ENCODE data around the gene NR2F1-AS1.

The NR2F1-AS1 gene

GRCh38 chr5:93384995-93385394 lies 196.0 kb downstream of the NR2F1-AS1 start:
- no peak for TF ChIP-seq ZFP3 (CRISPR knock-in tag; IDR thresholded peaks at IDR 0.05)
- no peak for TF ChIP-seq ZC3H10 (CRISPR knock-in tag; IDR thresholded peaks at IDR 0.05)
- no peak for TF ChIP-seq OSR1 (CRISPR knock-in tag; IDR thresholded peaks at IDR 0.05)
- TF ChIP-seq ZNF8 (CRISPR knock-in tag; IDR thresholded peaks at IDR 0.05), result no peak
- ATAC-seq, result no peak

GRCh38 chr5:93384026-93384425 lies 197.0 kb downstream of the NR2F1-AS1 start:
- ATAC-seq, result no peak
- no peak for TF ChIP-seq RARB (CRISPR knock-in tag; IDR thresholded peaks at IDR 0.05)
- TF ChIP-seq ZFP3 (CRISPR knock-in tag; IDR thresholded peaks at IDR 0.05), result no peak
- TF ChIP-seq OSR1 (CRISPR knock-in tag; IDR thresholded peaks at IDR 0.05), result no peak
- TF ChIP-seq POU6F1 (CRISPR knock-in tag; IDR thresholded peaks at IDR 0.05; ENCODE audit: borderline replicate concordance, low read depth), result no peak
- TF ChIP-seq ZFP30 (CRISPR knock-in tag; IDR thresholded peaks at IDR 0.05), result no peak

GRCh38 chr5:93382188-93382825 lies 198.7 kb downstream of the NR2F1-AS1 start:
- ATAC-seq, result no peak
- TF ChIP-seq ESRRG (CRISPR knock-in tag; IDR thresholded peaks at IDR 0.05) (no peak), CREB5 (CRISPR knock-in tag; IDR thresholded peaks at IDR 0.05; ENCODE audit: low read depth) (no peak), GLIS3 (CRISPR knock-in tag; IDR thresholded peaks at IDR 0.05) (no peak), RARB (CRISPR knock-in tag; IDR thresholded peaks at IDR 0.05) (no peak), ZC3H10 (CRISPR knock-in tag; IDR thresholded peaks at IDR 0.05) (no peak)

GRCh38 chr5:93381057-93381456 lies 200.0 kb downstream of the NR2F1-AS1 start:
- no peak for TF ChIP-seq PPARA (CRISPR knock-in tag; IDR thresholded peaks at IDR 0.05; ENCODE audit: borderline replicate concordance)
- no peak for TF ChIP-seq ARNTL (CRISPR knock-in tag; IDR thresholded peaks at IDR 0.05; ENCODE audit: borderline replicate concordance, low read depth)
- TF ChIP-seq OSR1 (CRISPR knock-in tag; IDR thresholded peaks at IDR 0.05), result no peak
- no peak for TF ChIP-seq TSHZ2 (CRISPR knock-in tag; IDR thresholded peaks at IDR 0.05)
- TF ChIP-seq CSDC2 (CRISPR knock-in tag; IDR thresholded peaks at IDR 0.05), result no peak
- TF ChIP-seq CSRNP3 (CRISPR knock-in tag; IDR thresholded peaks at IDR 0.05), result no peak
- no peak for TF ChIP-seq SNAI2 (CRISPR knock-in tag; IDR thresholded peaks at IDR 0.05)
- TF ChIP-seq ZC3H10 (CRISPR knock-in tag; IDR thresholded peaks at IDR 0.05), result no peak
- no peak for TF ChIP-seq BACH2 (CRISPR knock-in tag; IDR thresholded peaks at IDR 0.05; ENCODE audit: borderline replicate concordance)
- no peak for TF ChIP-seq TCF4 (CRISPR knock-in tag; IDR thresholded peaks at IDR 0.05; ENCODE audit: borderline replicate concordance)
- no peak for TF ChIP-seq ESRRG (CRISPR knock-in tag; IDR thresholded peaks at IDR 0.05)
- no peak for TF ChIP-seq ISL1 (CRISPR knock-in tag; IDR thresholded peaks at IDR 0.05)
- no peak for TF ChIP-seq CREB5 (CRISPR knock-in tag; IDR thresholded peaks at IDR 0.05; ENCODE audit: low read depth)
- TF ChIP-seq ZNF70 (CRISPR knock-in tag; IDR thresholded peaks at IDR 0.05), result no peak
- TF ChIP-seq PATZ1 (CRISPR knock-in tag; IDR thresholded peaks at IDR 0.05; ENCODE audit: borderline replicate concordance), result no peak
- no peak for ATAC-seq
